ENCODE data around the gene LARP7.
"Not testable (repeated sequence)": the region's sequence is repeated elsewhere in the genome, so short reads cannot be mapped to it uniquely, and the experiment has no call there.

LARP7 gene

GRCh38 chr4:112637552-112637866, 566 bp downstream of the LARP7 start:
- Histone ChIP-seq H3K36me3 (ENCODE audit: insufficient read depth, low read length) (peaks cover 25% of the 10 kb centered on the region), H3K9me3 (ENCODE audit: insufficient read depth, low read depth, low read length) (no peaks in the 10 kb centered on the region), H3K9ac (ENCODE audit: low read depth, low read length) (peak overlapping the region; percentile 91), H3K4me1 (ENCODE audit: insufficient read depth, low read length) (peaks cover 17% of the 10 kb centered on the region), H3K4me3 (ENCODE audit: low read length) (peak overlapping the region; percentile 75), H3K27me3 (ENCODE audit: insufficient read depth, low read length) (no peaks in the 10 kb centered on the region), H3K27ac (ENCODE audit: low read depth, low read length) (peak overlapping the region; percentile 89)
- 2% methylated on average over 8 of the region's 8 CpGs for WGBS

DNA sequence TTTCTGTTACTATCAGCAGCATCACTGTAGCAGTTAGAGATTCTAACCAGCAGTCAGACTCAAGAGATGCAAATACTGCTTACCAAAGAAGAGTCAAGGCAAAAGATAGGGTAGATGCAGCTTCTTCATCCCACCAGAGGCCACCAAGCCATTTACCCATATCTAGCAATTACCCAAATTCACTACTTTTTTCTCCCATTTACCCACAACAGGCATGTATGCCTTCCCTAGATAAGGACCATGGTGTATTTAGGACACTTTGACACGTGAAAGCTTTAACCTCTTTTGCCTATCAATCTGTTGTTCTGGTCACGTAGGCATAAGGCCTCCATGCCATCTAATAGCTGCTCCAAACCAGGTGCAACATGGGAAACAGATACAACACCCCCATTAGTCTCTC, 5.6 kb downstream of the LARP7 start:
- H3K9me3 ChIP-seq (ENCODE audit: insufficient read depth, low read depth, low read length) = no peaks in the 10 kb centered on the region
- H3K4me1 ChIP-seq (ENCODE audit: insufficient read depth, low read length) = peaks cover 8% of the 10 kb centered on the region
- 91% methylated on average over 2 of the region's 2 CpGs for WGBS
- H3K27ac ChIP-seq (ENCODE audit: low read depth, low read length) = no peak overlapping the region; the same call in 1 of the 2 replicates
- H3K27me3 ChIP-seq (ENCODE audit: insufficient read depth, low read length) = no peaks in the 10 kb centered on the region
- no peak overlapping the region for H3K4me3 ChIP-seq (ENCODE audit: low read length)
- H3K36me3 ChIP-seq (ENCODE audit: insufficient read depth, low read length) = peaks cover 40% of the 10 kb centered on the region
- no peak overlapping the region for H3K9ac ChIP-seq (ENCODE audit: low read depth, low read length)

- not testable (repeated sequence) for H3K9me3 ChIP-seq (ENCODE audit: insufficient read depth, low read depth, low read length); H3K9ac ChIP-seq (ENCODE audit: low read depth, low read length); H3K4me1 ChIP-seq (ENCODE audit: insufficient read depth, low read length); H3K27me3 ChIP-seq (ENCODE audit: insufficient read depth, low read length)
- H3K36me3 ChIP-seq (ENCODE audit: insufficient read depth, low read length) = peaks cover 39% of the 10 kb centered on the region
- WGBS = 80% methylated on average over 7 of the region's 10 CpGs
- peak overlapping the region; percentile 99; the same call in 1 of the 2 replicates for H3K27ac ChIP-seq (ENCODE audit: low read depth, low read length)
- H3K4me3 ChIP-seq (ENCODE audit: low read length) = peak overlapping the region; percentile 20
Measured at GRCh38 chr4:112644595-112645535, 7.9 kb downstream of the LARP7 start.

DNA sequence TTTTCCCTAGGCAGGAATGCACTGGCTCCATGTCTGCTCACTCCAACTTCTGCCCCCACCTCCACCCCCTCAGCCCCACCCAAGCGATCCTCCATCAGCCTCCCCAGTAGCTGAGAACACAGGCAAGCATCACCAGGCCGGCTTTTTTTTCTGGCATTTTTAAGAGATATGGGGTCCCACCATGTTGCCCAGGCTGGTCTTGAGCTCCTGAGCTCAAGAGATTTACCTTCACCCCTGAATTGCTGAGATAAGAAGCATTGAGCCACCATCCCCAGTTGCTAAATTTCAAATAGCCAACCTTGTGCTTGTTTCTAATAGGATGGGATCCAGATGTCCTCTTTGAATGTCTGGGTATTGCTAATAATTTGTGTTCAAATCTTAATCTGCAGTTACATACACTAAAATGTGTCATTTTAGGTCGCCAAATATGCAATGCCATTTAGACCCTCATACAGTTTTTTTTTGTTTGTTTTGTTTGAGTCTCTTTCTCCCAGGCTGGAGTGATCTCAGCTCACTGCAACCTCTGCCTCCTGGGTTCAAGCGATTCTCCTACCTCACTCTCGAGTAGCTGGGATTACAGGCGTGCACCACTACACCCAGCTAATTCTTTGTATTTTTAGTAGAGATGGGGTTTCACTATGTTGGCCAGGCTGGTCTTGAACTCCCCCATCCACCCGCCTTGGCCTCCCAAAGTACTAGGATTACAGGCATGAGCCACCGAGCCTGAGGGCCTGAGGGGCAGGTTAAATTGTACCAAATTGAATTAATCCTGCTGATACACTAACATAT, 8.8 kb downstream of the LARP7 start:
- peak overlapping the region; percentile 76 for H3K4me3 ChIP-seq (ENCODE audit: low read length)
- 6% methylated on average over 5 of the region's 8 CpGs for WGBS
- peak overlapping the region; percentile 99 for H3K9ac ChIP-seq (ENCODE audit: low read depth, low read length)
- peak overlapping the region; percentile 99; the same call in 1 of the 2 replicates for H3K27ac ChIP-seq (ENCODE audit: low read depth, low read length)
- no peaks in the 10 kb centered on the region for H3K9me3 ChIP-seq (ENCODE audit: insufficient read depth, low read depth, low read length)
- peaks cover 18% of the 10 kb centered on the region for H3K4me1 ChIP-seq (ENCODE audit: insufficient read depth, low read length)
- no peaks in the 10 kb centered on the region for H3K27me3 ChIP-seq (ENCODE audit: insufficient read depth, low read length)
- H3K36me3 ChIP-seq (ENCODE audit: insufficient read depth, low read length) = peaks cover 30% of the 10 kb centered on the region

DNA sequence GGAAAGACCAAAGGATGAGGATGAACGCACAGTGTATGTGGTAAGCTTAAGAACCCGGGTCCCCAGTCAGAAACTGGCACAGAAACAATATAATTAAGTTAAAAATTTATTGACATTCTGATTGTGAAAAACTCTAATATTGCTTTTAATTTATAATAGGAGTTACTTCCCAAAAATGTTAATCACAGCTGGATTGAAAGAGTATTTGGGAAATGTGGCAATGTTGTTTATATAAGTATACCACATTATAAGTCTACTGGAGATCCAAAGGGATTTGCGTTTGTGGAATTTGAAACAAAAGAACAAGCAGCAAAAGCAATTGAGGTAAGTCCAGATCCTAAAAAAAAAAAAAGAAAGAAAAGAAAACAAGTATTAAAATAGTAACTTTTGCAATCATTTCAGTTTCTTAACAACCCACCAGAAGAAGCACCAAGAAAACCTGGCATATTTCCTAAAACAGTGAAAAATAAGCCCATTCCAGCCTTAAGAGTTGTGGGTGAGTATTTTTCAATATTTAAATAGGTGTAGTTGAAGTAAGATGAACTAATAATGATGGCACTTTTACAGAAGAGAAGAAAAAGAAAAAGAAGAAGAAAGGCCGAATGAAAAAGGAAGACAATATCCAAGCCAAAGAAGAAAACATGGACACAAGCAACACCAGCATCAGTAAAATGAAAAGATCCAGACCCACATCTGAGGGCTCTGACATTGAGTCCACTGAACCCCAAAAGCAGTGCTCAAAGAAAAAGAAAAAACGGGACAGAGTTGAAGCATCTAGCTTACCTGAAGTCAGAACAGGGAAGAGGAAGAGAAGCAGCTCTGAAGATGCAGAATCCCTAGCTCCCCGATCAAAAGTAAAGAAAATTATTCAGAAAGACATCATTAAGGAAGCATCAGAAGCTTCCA, 9.9 kb downstream of the LARP7 start:
- WGBS = 6% methylated on average over 5 of the region's 6 CpGs
- Histone ChIP-seq H3K27me3 (ENCODE audit: insufficient read depth, low read length) (no peaks in the 10 kb centered on the region), H3K9ac (ENCODE audit: low read depth, low read length) (peak overlapping the region; percentile 99), H3K27ac (ENCODE audit: low read depth, low read length) (peak overlapping the region; percentile 99), H3K9me3 (ENCODE audit: insufficient read depth, low read depth, low read length) (no peaks in the 10 kb centered on the region), H3K4me1 (ENCODE audit: insufficient read depth, low read length) (peaks cover 29% of the 10 kb centered on the region), H3K4me3 (ENCODE audit: low read length) (peak overlapping the region; percentile 76), H3K36me3 (ENCODE audit: insufficient read depth, low read length) (peaks cover 29% of the 10 kb centered on the region)

DNA sequence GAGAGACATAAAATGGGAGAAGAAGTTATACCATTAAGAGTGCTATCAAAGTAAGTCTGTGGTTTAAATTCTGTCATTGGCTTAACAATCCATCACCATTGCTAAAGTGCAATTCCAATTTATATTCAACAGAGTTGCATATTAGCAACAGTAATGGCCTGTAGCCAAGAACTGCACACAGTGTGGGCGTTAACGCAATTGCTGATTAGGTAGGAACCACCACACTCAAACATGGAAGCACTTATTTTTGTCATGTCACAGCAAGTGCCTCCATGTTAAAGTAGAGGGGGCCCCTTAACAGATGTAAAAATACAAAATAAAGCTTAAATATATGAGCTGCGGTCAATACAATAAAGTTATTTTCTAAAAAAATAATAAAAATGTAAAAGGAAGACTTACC, 10.8 kb downstream of the LARP7 start:
- Histone ChIP-seq H3K36me3 (ENCODE audit: insufficient read depth, low read length) (peaks cover 29% of the 10 kb centered on the region), H3K4me3 (ENCODE audit: low read length) (peak overlapping the region; percentile 76), H3K27ac (ENCODE audit: low read depth, low read length) (peak overlapping the region; percentile 99)

DNA sequence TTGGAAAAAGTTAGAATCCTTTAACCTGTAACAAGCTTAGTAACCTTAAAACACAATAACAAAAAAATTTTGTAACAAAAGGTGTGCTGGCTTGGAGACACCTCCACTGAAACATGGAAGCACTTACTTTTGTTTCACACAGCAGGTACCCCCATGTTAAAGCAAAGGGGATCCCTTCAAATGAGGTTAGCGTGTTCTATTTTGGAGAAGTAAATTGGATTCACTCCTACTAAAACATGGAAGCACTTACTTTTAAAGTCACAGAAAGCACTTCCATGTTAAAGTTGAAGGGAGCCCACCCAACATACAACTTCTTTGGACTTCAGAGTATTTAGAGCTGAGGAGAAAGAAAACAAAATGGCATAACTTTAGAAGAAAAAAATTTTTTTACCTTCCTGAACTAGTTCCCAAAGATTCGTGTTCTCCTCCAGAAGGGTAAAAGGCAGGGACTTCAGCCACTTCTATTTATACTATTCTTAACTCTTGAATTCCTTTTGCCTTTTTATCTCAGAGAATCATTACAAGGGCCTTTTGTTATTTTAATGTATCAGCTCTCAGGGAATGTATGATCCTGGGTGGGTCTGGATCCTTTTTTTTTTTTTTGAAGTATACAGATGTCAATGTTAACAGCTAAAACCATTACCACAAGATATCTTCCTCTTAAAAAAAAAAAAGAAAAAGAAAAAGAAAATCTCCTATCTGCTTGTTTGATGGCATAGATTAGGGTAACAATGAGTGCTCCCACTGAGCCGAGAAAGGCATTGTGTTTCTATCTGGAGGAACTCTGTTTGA, 11.5 kb downstream of the LARP7 start:
- Histone ChIP-seq H3K4me3 (ENCODE audit: low read length) (peak overlapping the region; percentile 76), H3K9ac (ENCODE audit: low read depth, low read length) (peak overlapping the region; percentile 99), H3K27me3 (ENCODE audit: insufficient read depth, low read length) (no peaks in the 10 kb centered on the region), H3K27ac (ENCODE audit: low read depth, low read length) (peak overlapping the region; percentile 99), H3K36me3 (ENCODE audit: insufficient read depth, low read length) (peaks cover 29% of the 10 kb centered on the region), H3K4me1 (ENCODE audit: insufficient read depth, low read length) (peaks cover 40% of the 10 kb centered on the region), H3K9me3 (ENCODE audit: insufficient read depth, low read depth, low read length) (no peaks in the 10 kb centered on the region)
- 0% methylated on average over 2 of the region's 3 CpGs for WGBS

More for the DNA sequence above, 10.8 kb downstream of the LARP7 start:
- Histone ChIP-seq H3K9ac (ENCODE audit: low read depth, low read length) (peak overlapping the region; percentile 99), H3K4me1 (ENCODE audit: insufficient read depth, low read length) (peaks cover 36% of the 10 kb centered on the region), H3K9me3 (ENCODE audit: insufficient read depth, low read depth, low read length) (no peaks in the 10 kb centered on the region), H3K27me3 (ENCODE audit: insufficient read depth, low read length) (no peaks in the 10 kb centered on the region)
- WGBS = 0% methylated on average over 2 of the region's 3 CpGs

GRCh38 chr4:112649055-112649408, 12.1 kb downstream of the LARP7 start:
- Histone ChIP-seq H3K4me3 (ENCODE audit: low read length) (peak overlapping the region; percentile 76), H3K9ac (ENCODE audit: low read depth, low read length) (peak overlapping the region; percentile 76), H3K27me3 (ENCODE audit: insufficient read depth, low read length) (no peaks in the 10 kb centered on the region), H3K36me3 (ENCODE audit: insufficient read depth, low read length) (peaks cover 32% of the 10 kb centered on the region), H3K4me1 (ENCODE audit: insufficient read depth, low read length) (peaks cover 45% of the 10 kb centered on the region), H3K27ac (ENCODE audit: low read depth, low read length) (peak overlapping the region; percentile 99), H3K9me3 (ENCODE audit: insufficient read depth, low read depth, low read length) (no peaks in the 10 kb centered on the region)
- WGBS = 0% methylated on average over 1 of the region's 2 CpGs

DNA sequence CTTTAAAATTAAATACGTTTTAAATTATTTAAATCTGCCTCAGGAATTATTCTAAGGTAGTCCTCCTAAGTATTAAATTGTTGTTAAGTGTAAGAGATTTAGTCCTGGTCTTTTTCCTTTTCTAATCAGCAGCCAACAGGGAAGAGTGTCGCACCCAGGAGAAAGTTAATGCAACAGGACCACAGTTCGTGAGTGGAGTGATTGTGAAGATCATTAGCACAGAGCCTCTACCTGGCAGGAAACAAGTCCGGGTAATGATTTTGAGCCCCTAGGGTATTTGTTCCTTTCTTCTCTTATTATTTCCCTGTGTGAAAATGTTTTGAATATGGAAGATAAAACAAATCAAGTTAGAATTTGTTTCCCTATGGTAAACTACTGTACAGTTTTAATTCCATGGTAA, 13.4 kb downstream of the LARP7 start:
- H3K36me3 ChIP-seq (ENCODE audit: insufficient read depth, low read length) = peaks cover 42% of the 10 kb centered on the region
- no peaks in the 10 kb centered on the region for H3K27me3 ChIP-seq (ENCODE audit: insufficient read depth, low read length)
- no peaks in the 10 kb centered on the region for H3K9me3 ChIP-seq (ENCODE audit: insufficient read depth, low read depth, low read length)
- peak overlapping the region; percentile 76 for H3K9ac ChIP-seq (ENCODE audit: low read depth, low read length)
- H3K27ac ChIP-seq (ENCODE audit: low read depth, low read length) = peak overlapping the region; percentile 99
- H3K4me3 ChIP-seq (ENCODE audit: low read length) = peak overlapping the region; percentile 76
- peaks cover 58% of the 10 kb centered on the region for H3K4me1 ChIP-seq (ENCODE audit: insufficient read depth, low read length)
- WGBS = 9% methylated on average over 3 of the region's 4 CpGs

- H3K9ac ChIP-seq (ENCODE audit: low read depth, low read length) = peak overlapping the region; percentile 76
- H3K27ac ChIP-seq (ENCODE audit: low read depth, low read length) = peak overlapping the region; percentile 99
- H3K4me1 ChIP-seq (ENCODE audit: insufficient read depth, low read length) = peaks cover 64% of the 10 kb centered on the region
- H3K9me3 ChIP-seq (ENCODE audit: insufficient read depth, low read depth, low read length) = no peaks in the 10 kb centered on the region
- no peaks in the 10 kb centered on the region for H3K27me3 ChIP-seq (ENCODE audit: insufficient read depth, low read length)
- peak overlapping the region; percentile 76 for H3K4me3 ChIP-seq (ENCODE audit: low read length)
- peaks cover 44% of the 10 kb centered on the region for H3K36me3 ChIP-seq (ENCODE audit: insufficient read depth, low read length)
Measured at GRCh38 chr4:112651641-112652040, 14.7 kb downstream of the LARP7 start.
